ENCODE data around the gene P3H3.

DNA sequence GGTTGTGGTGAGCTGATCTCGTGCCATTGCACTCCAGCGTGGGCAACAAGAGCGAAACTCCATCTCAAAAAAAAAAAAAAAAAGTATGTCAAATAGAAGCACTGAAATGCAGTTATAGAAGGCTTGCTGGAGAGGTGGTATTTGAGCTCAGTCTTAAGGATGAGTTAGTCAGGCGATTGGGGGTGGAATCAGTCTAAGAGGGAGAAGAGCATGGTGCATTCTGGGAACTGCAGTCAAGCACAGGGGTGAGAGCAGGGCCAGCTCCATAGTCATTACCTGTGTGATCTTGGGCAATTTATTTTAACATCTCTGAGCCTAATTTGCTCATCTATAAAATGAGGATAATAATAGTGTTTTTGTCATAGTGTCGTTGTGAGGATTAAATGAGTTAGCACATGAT lies 6.7 kb downstream of the P3H3 start:
- TF ChIP-seq CTCF (optimal IDR thresholded peaks at IDR 0.05 in 1 of 3, IDR thresholded peaks at IDR 0.05 in 1 of 3, conservative IDR thresholded peaks at IDR 0.05 in 1 of 3; ENCODE audit: extremely low read depth in 1 of 3, insufficient read depth in 2 of 3, low read length in 3 of 3) (no peak), EZH2 (IDR thresholded peaks at IDR 0.05; ENCODE audit: low read length) (no peak)

Measured in keratinocyte (primary cell).